Measurements from ENCODE around the gene NPHP4. TPM values are rescaled to one million over a fixed set of nuclear protein-coding genes. Genes with fewer than 3 reads are reported as not detected.
A peak's percentile ranks its signal among the peaks of the same experiment; 100 is the strongest.

The NPHP4 gene
- total and polyA plus RNA-seq, 10 of the 15 experiments (the other 5 are each of a cell fraction or from before 2014, with no cell fraction given), result 0.16 to 10.5 (median 3.1) TPM

DNA sequence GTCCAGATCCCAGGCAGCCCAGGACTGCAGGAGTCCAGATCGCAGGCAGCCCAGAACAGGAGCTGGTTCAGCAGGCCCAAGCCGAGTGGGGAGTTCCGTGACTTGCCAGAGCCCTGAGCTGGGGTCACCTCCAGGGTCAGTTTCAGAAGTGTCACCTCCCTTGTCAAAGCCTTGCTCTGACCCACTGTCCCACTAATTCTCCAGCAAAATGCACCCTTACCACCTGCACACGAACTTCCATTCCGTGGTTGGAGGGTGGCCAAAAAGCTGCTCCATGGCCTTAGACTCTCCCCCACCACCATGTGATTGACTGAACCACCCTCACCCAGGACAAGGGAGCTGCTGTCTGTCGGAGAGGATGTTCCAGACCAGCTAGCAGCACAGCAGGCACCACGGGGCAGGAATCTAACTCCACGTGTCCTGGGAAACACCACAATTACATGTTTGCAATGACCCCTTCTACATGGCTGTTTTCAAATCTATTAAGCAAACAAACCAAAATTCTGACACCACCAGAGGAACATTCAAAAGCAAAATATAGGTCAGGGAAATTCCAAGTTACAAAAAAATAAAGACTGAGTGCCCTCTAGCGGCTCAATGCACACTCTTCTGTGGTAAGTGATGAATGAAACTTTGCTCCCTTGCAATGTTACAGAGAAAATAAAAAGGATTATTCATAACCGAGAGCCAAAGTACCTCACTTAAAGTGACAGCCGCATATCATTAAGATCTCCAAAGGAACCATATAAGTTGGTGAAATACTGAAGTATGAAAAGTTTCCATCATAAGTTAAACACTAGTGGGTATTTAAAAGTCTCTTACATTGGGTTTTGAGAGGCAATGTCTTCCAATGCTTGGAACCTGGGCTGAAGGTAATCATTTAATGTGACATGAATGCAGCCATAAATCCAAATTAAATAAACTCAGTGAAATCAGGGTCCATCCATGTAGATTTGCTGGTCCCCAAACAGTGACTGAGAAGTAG, 76.3 kb downstream of the NPHP4 start (continued):
- no peak for TF ChIP-seq ZZZ3 (IDR thresholded peaks at IDR 0.05; ENCODE audit: control insufficient read depth, insufficient read length, low read depth)
- TF ChIP-seq RELA (IDR thresholded peaks at IDR 0.05; ENCODE audit: borderline replicate concordance, partially characterized antibody), result peak; percentile 90
- TF ChIP-seq CBFB (IDR thresholded peaks at IDR 0.05; ENCODE audit: low read depth), result no peak
- no peak for TF ChIP-seq FOXK2 (IDR thresholded peaks at IDR 0.05)
- TF ChIP-seq HDGF (IDR thresholded peaks at IDR 0.05), result peak; percentile 43; the same call in 1 of the 2 replicates
- no peak for TF ChIP-seq CEBPB (IDR thresholded peaks at IDR 0.05; ENCODE audit: borderline replicate concordance in 1 of 2, low read depth in 2 of 2, low read length in 2 of 2)
- TF ChIP-seq CREB1 (IDR thresholded peaks at IDR 0.05; ENCODE audit: low read depth), result no peak
- no peak for TF ChIP-seq MEF2A (IDR thresholded peaks at IDR 0.05; ENCODE audit: insufficient read depth, low read depth, low read length)
- TF ChIP-seq FOXM1 (IDR thresholded peaks at IDR 0.05; ENCODE audit: low read depth, low read length), result no peak
- no peak for TF ChIP-seq CREM (IDR thresholded peaks at IDR 0.05; ENCODE audit: low read depth)
- no peak for TF ChIP-seq KDM1A (IDR thresholded peaks at IDR 0.05; ENCODE audit: borderline replicate concordance)
- no peak for TF ChIP-seq SUZ12 (IDR thresholded peaks at IDR 0.05; ENCODE audit: unreplicated experiment)
- no peak for TF ChIP-seq EP300 (IDR thresholded peaks at IDR 0.05; ENCODE audit: borderline replicate concordance in 1 of 2, control insufficient read depth in 1 of 2, low read depth in 2 of 2, low read length in 2 of 2)
- TF ChIP-seq SMARCA5 (IDR thresholded peaks at IDR 0.05), result 0 out of 2 replicates have a peak, but pooled peaks have one; percentile 50
- no peak for TF ChIP-seq TARDBP (IDR thresholded peaks at IDR 0.05; ENCODE audit: borderline replicate concordance)
- no peak for TF ChIP-seq SMAD1 (IDR thresholded peaks at IDR 0.05; ENCODE audit: low read depth, partially characterized antibody)
- TF ChIP-seq, protein P1, sequence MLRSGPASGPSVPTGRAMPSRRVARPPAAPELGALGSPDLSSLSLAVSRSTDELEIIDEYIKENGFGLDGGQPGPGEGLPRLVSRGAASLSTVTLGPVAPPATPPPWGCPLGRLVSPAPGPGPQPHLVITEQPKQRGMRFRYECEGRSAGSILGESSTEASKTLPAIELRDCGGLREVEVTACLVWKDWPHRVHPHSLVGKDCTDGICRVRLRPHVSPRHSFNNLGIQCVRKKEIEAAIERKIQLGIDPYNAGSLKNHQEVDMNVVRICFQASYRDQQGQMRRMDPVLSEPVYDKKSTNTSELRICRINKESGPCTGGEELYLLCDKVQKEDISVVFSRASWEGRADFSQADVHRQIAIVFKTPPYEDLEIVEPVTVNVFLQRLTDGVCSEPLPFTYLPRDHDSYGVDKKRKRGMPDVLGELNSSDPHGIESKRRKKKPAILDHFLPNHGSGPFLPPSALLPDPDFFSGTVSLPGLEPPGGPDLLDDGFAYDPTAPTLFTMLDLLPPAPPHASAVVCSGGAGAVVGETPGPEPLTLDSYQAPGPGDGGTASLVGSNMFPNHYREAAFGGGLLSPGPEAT (IDR thresholded peaks at IDR 0.05; ENCODE audit: low read depth), result peak; percentile 84
- TF ChIP-seq KLF5 (IDR thresholded peaks at IDR 0.05; ENCODE audit: partially characterized antibody), result no peak
- TF ChIP-seq MTA2 (IDR thresholded peaks at IDR 0.05; ENCODE audit: low read depth), result no peak
- TF ChIP-seq RUNX3 (IDR thresholded peaks at IDR 0.05; ENCODE audit: low read length), result peak; percentile 61
- TF ChIP-seq RAD21 (IDR thresholded peaks at IDR 0.05; ENCODE audit: insufficient read depth, low read depth, low read length), result peak; percentile 67
- no peak for TF ChIP-seq RCOR1 (conservative IDR thresholded peaks at IDR 0.05; ENCODE audit: low read depth, low read length)
- TF ChIP-seq, protein P2, sequence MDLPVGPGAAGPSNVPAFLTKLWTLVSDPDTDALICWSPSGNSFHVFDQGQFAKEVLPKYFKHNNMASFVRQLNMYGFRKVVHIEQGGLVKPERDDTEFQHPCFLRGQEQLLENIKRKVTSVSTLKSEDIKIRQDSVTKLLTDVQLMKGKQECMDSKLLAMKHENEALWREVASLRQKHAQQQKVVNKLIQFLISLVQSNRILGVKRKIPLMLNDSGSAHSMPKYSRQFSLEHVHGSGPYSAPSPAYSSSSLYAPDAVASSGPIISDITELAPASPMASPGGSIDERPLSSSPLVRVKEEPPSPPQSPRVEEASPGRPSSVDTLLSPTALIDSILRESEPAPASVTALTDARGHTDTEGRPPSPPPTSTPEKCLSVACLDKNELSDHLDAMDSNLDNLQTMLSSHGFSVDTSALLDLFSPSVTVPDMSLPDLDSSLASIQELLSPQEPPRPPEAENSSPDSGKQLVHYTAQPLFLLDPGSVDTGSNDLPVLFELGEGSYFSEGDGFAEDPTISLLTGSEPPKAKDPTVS (IDR thresholded peaks at IDR 0.05; ENCODE audit: low read depth, low read length), result no peak
- no peak for TF ChIP-seq NR2C2 (IDR thresholded peaks at IDR 0.05; ENCODE audit: borderline replicate concordance, control insufficient read depth, insufficient read length, low read depth)
- TF ChIP-seq, protein P3, sequence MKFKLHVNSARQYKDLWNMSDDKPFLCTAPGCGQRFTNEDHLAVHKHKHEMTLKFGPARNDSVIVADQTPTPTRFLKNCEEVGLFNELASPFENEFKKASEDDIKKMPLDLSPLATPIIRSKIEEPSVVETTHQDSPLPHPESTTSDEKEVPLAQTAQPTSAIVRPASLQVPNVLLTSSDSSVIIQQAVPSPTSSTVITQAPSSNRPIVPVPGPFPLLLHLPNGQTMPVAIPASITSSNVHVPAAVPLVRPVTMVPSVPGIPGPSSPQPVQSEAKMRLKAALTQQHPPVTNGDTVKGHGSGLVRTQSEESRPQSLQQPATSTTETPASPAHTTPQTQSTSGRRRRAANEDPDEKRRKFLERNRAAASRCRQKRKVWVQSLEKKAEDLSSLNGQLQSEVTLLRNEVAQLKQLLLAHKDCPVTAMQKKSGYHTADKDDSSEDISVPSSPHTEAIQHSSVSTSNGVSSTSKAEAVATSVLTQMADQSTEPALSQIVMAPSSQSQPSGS (IDR thresholded peaks at IDR 0.05; ENCODE audit: low read length), result no peak
- TF ChIP-seq RB1 (IDR thresholded peaks at IDR 0.05; ENCODE audit: borderline replicate concordance), result no peak
- TF ChIP-seq ZSCAN29 (IDR thresholded peaks at IDR 0.05), result no peak
- no peak for TF ChIP-seq IKZF1 (conservative IDR thresholded peaks at IDR 0.05)

Measured in GM12878 (cell line).